HG02642 (cell line): ENCODE measurements around the gene GATAD2A.

Experiments used
- ATAC-seq: cut with Tn5 transposase; IDR thresholded peaks from one replicate; pipeline ENCODE4 v1.9.1; 2021; ENCODE audit warnings: mild to moderate bottlenecking; ENCODE audit not compliant: unreplicated experiment, poor library complexity

The GATAD2A gene

GRCh38 chr19:19502808-19503602 is 97.5 kb downstream of the GATAD2A start:
- ATAC-seq, result no peak

- ATAC-seq, result no peak
Measured at GRCh38 chr19:19504754-19505668, 99.5 kb downstream of the GATAD2A start.

GRCh38 chr19:19505669-19506326 is 100.3 kb downstream of the GATAD2A start:
- ATAC-seq, result no peak

GRCh38 chr19:19506592-19506991 is 101.1 kb downstream of the GATAD2A start:
- ATAC-seq, result no peak

GRCh38 chr19:19507354-19507753 is 101.9 kb downstream of the GATAD2A start:
- ATAC-seq, result no peak

- no peak for ATAC-seq
Measured at GRCh38 chr19:19508217-19508616, 102.7 kb downstream of the GATAD2A start.

- no peak for ATAC-seq
Measured at GRCh38 chr19:19510432-19510831, 105.0 kb downstream of the GATAD2A start.

- ATAC-seq, result no peak
Measured at GRCh38 chr19:19513682-19514081, 108.2 kb downstream of the GATAD2A start.

GRCh38 chr19:19514215-19514657 is 108.8 kb downstream of the GATAD2A start:
- ATAC-seq, result no peak

GRCh38 chr19:19514881-19515641 is 109.6 kb downstream of the GATAD2A start, which contains the start of gene TSSK6:
Gene TSSK6, minus strand, starts transcription at chr19:19515548. Its CDS starts 121 bp downstream, at chr19:19515427.
- no peak for ATAC-seq

GRCh38 chr19:19515642-19516519 is 110.4 kb downstream of the GATAD2A start, which contains the start of gene NDUFA13:
Gene NDUFA13, plus strand, starts transcription at chr19:19516225. Its CDS starts 14 bp downstream, at chr19:19516239.
- ATAC-seq, result peak; percentile 93

- ATAC-seq, result no peak
Measured at GRCh38 chr19:19517235-19517619, 111.8 kb downstream of the GATAD2A start.

GRCh38 chr19:19520989-19521388 is 115.5 kb downstream of the GATAD2A start:
- no peak for ATAC-seq

- no peak for ATAC-seq
Measured at GRCh38 chr19:19523177-19523576, 117.7 kb downstream of the GATAD2A start.

- peak; percentile 39 for ATAC-seq
Measured at GRCh38 chr19:19524053-19524452, 118.6 kb downstream of the GATAD2A start.

- no peak for ATAC-seq
Measured at GRCh38 chr19:19525611-19526380, 120.3 kb downstream of the GATAD2A start.

- ATAC-seq, result no peak
Measured at GRCh38 chr19:19526581-19527370, 121.3 kb downstream of the GATAD2A start.
